ENCODE data around the gene UBA1. TPM values are rescaled to one million over a fixed set of nuclear protein-coding genes. Genes with fewer than 3 reads are reported as not detected.

Gene UBA1
- total RNA-seq, 2 donors from 2014 or later, result 233 to 448 TPM

DNA sequence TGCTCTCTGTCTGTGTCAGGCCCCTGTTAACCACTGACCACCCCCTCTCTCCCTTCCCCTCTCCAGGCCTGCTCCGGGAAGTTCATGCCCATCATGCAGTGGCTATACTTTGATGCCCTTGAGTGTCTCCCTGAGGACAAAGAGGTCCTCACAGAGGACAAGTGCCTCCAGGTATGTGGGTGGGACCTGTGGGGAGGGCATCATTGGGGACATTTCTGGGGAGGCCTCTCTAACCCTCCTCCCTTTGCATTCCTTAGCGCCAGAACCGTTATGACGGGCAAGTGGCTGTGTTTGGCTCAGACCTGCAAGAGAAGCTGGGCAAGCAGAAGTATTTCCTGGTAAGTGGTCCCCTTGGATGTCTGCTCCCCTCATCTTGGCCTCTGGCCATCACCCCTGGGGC lies 9.2 kb downstream of the UBA1 start:
- Mint-ChIP-seq H3K27me3 (ENCODE audit: insufficient read depth) (no peaks in the 10 kb centered on the region), H3K27ac (no peak overlapping the region), H3K36me3 (ENCODE audit: low read depth) (peaks cover 99% of the 10 kb centered on the region), H3K4me3 (no peak overlapping the region), H3K4me1 (peaks cover 19% of the 10 kb centered on the region), H3K9me3 (no peaks in the 10 kb centered on the region)
- peaks cover 86% of the 10 kb centered on the region for H3K36me3 ChIP-seq (ENCODE audit: control insufficient read depth, insufficient read depth, low read length)
- no peak for DNase-seq
- no peaks in the 10 kb centered on the region for H3K9me3 ChIP-seq (ENCODE audit: control insufficient read depth, low read length)
- no peak overlapping the region for H3K9ac ChIP-seq (ENCODE audit: extremely low read depth, low read length, poor library complexity, severe bottlenecking)
- H3K4me3 ChIP-seq (ENCODE audit: low read length), result no peak overlapping the region
- no peak for TF ChIP-seq CTCF (conservative IDR thresholded peaks at IDR 0.05)
- no peak overlapping the region for H3K27ac ChIP-seq (ENCODE audit: low read depth, low read length)
- peaks cover 8% of the 10 kb centered on the region for H3K4me1 ChIP-seq (ENCODE audit: control insufficient read depth, insufficient read depth, low read length)
- WGBS, 2 experiments (ENCODE audit: insufficient coverage in 1 of 2, insufficient read length in 1 of 2), result 94% methylated on average over 4 of the region's 4 CpGs; no CpG with 5 or more reads in 1 of the 2 experiments
- H3K27me3 ChIP-seq (ENCODE audit: control insufficient read depth, insufficient read depth, low read length, poor library complexity, severe bottlenecking), result no peaks in the 10 kb centered on the region

DNA sequence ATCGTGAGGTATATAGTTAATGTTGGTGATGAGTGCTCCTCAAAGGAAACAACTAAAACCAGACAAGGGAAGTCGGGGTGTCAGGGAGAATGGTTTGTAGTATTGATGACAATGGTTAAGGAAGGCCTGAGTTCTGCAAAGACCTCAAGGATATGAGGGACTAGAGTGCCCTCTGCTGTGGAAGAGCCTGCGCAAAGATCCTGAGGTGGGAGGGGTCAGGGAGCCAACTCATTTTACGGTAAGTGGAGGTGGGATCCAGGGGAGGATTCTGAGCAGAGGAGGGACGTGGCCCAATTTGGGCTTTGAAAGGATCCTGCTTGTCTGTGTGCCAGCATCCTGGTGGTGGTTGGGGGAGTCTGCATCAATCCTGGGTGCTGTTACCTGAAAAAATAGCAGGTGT lies 11.3 kb downstream of the UBA1 start:
- Mint-ChIP-seq H3K27ac (peak overlapping the region; percentile 83), H3K4me1 (peaks cover 9% of the 10 kb centered on the region), H3K27me3 (ENCODE audit: insufficient read depth) (no peaks in the 10 kb centered on the region), H3K4me3 (no peak overlapping the region), H3K9me3 (no peaks in the 10 kb centered on the region), H3K36me3 (ENCODE audit: low read depth) (peaks cover 98% of the 10 kb centered on the region)
- no peaks in the 10 kb centered on the region for H3K4me1 ChIP-seq (ENCODE audit: control insufficient read depth, insufficient read depth, low read length)
- H3K4me3 ChIP-seq (ENCODE audit: low read length), result no peak overlapping the region
- H3K27ac ChIP-seq (ENCODE audit: low read depth, low read length), result no peak overlapping the region
- DNase-seq, result no peak
- no peaks in the 10 kb centered on the region for H3K9me3 ChIP-seq (ENCODE audit: control insufficient read depth, low read length)
- H3K36me3 ChIP-seq (ENCODE audit: control insufficient read depth, insufficient read depth, low read length), result peaks cover 88% of the 10 kb centered on the region
- peak; percentile 46 for TF ChIP-seq CTCF (conservative IDR thresholded peaks at IDR 0.05)
- H3K9ac ChIP-seq (ENCODE audit: extremely low read depth, low read length, poor library complexity, severe bottlenecking), result no peak overlapping the region
- WGBS, 2 experiments (ENCODE audit: insufficient coverage in 1 of 2, insufficient read length in 1 of 2), result 82 to 83% methylated on average over 2 to 5 of the region's 5 CpGs
- H3K27me3 ChIP-seq (ENCODE audit: control insufficient read depth, insufficient read depth, low read length, poor library complexity, severe bottlenecking), result no peaks in the 10 kb centered on the region

GRCh38 chrX:47206316-47206715 lies 12.7 kb downstream of the UBA1 start:
- Mint-ChIP-seq H3K9me3 (no peaks in the 10 kb centered on the region), H3K36me3 (ENCODE audit: low read depth) (peaks cover 98% of the 10 kb centered on the region), H3K27me3 (ENCODE audit: insufficient read depth) (no peaks in the 10 kb centered on the region), H3K4me3 (no peak overlapping the region), H3K27ac (peak overlapping the region; percentile 26), H3K4me1 (peaks cover 6% of the 10 kb centered on the region)
- Histone ChIP-seq H3K9me3 (ENCODE audit: control insufficient read depth, low read length) (no peaks in the 10 kb centered on the region), H3K36me3 (ENCODE audit: control insufficient read depth, insufficient read depth, low read length) (peaks cover 87% of the 10 kb centered on the region), H3K4me1 (ENCODE audit: control insufficient read depth, insufficient read depth, low read length) (no peaks in the 10 kb centered on the region), H3K4me3 (ENCODE audit: low read length) (no peak overlapping the region), H3K9ac (ENCODE audit: extremely low read depth, low read length, poor library complexity, severe bottlenecking) (no peak overlapping the region), H3K27ac (ENCODE audit: low read depth, low read length) (no peak overlapping the region), H3K27me3 (ENCODE audit: control insufficient read depth, insufficient read depth, low read length, poor library complexity, severe bottlenecking) (no peaks in the 10 kb centered on the region)
- DNase-seq, result no peak
- 96% methylated on average over 3 of the region's 3 CpGs; no CpG with 5 or more reads in 1 of the 2 experiments for WGBS, 2 experiments (ENCODE audit: insufficient coverage in 1 of 2, insufficient read length in 1 of 2)
- no peak for TF ChIP-seq CTCF (conservative IDR thresholded peaks at IDR 0.05)
